ENCODE data around the gene PFN3. TPM values are rescaled to one million over a fixed set of nuclear protein-coding genes. Genes with fewer than 3 reads are reported as not detected.

PFN3 gene
- total and polyA plus RNA-seq, 2 of the 13 experiments (the other 11 are each of a cell fraction or from before 2014, with no cell fraction given): not detected

DNA sequence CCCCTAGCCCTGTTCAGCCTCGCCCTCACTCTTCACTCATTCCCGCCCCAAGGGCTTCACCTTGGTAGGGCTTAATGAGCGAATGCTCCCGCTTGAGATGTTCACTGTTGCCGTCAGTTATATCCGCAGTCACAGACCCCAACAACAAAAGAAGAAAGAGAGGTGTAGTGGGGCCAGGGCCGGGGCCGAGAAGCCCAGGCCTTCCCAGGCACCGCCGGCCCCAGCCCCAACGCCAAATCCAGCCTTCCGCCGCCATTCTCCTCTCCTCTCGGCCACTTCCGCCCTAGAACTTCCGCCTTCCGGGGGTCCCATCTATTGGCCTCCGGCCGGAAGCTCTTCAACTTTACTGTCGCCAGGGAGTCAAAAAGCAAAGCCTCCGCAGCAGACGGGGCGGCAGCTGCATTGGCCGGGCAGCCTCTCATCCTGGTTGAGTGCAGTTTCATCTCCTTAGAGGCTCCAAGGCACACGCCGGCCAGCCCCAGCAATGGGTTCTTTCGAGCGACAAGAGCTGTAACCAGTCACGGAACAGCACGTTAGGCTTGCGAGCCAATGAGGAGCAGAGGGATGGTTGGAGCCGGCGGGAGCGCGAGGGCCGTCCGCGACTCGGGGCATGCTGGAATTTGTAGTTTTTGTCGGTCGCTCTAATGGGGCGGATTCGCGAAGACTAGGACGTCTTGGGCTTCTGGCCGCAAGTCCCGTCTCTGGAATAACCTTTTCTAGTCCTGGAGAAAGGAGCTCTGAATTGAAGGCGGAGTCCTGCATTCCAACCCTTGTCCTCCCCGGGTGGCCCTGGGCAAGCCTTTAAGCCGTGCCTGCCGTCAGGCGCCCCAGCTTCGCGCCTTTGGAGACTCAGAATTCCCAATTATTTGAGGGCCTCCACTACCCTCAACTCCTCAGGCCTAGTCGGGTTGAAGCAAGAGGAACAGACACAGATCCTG lies 48.8 kb downstream of the PFN3 start, which contains the start of gene LMAN2 (continued):
- TF ChIP-seq TBX2 (CRISPR knock-in tag; IDR thresholded peaks at IDR 0.05; ENCODE audit: borderline replicate concordance) (0 out of 2 replicates have a peak, but pooled peaks have one; percentile 29), ZNF891 (CRISPR knock-in tag; IDR thresholded peaks at IDR 0.05) (peak; percentile 65; the same call in 1 of the 2 replicates), ZFX (CRISPR knock-in tag; IDR thresholded peaks at IDR 0.05; ENCODE audit: low read depth) (peak; percentile 75), PHF20 (CRISPR knock-in tag; IDR thresholded peaks at IDR 0.05) (peak; percentile 98), DMAP1 (CRISPR knock-in tag; IDR thresholded peaks at IDR 0.05) (peak; percentile 85), SAP130 (CRISPR knock-in tag; IDR thresholded peaks at IDR 0.05; ENCODE audit: low read depth) (peak; percentile 95), LCORL (IDR thresholded peaks at IDR 0.05) (no peak), LCORL (CRISPR knock-in tag; IDR thresholded peaks at IDR 0.05) (peak; percentile 53; the same call in 1 of the 2 replicates), ZNF747 (CRISPR knock-in tag; IDR thresholded peaks at IDR 0.05; ENCODE audit: borderline replicate concordance) (peak; percentile 79; the same call in 1 of the 2 replicates), ZNF777 (CRISPR knock-in tag; IDR thresholded peaks at IDR 0.05) (peak; percentile 56), HOXA3 (CRISPR knock-in tag; IDR thresholded peaks at IDR 0.05) (peak; percentile 68), HIVEP1 (CRISPR knock-in tag; IDR thresholded peaks at IDR 0.05) (peak; percentile 61), NR2C2 (CRISPR knock-in tag; IDR thresholded peaks at IDR 0.05; ENCODE audit: borderline replicate concordance) (peak; percentile 84), CENPX (CRISPR knock-in tag; IDR thresholded peaks at IDR 0.05) (no peak), ZNF577 (CRISPR knock-in tag; IDR thresholded peaks at IDR 0.05; ENCODE audit: borderline replicate concordance, low read depth) (no peak), ZNF703 (CRISPR knock-in tag; IDR thresholded peaks at IDR 0.05; ENCODE audit: borderline replicate concordance) (peak; percentile 55), PCBP1 (IDR thresholded peaks at IDR 0.05; ENCODE audit: borderline replicate concordance, low read depth, low read length) (no peak; the same call in 1 of the 2 replicates), HDAC2 (CRISPR knock-in tag; IDR thresholded peaks at IDR 0.05) (peak; percentile 50; the same call in 1 of the 2 replicates), HOXA9 (CRISPR knock-in tag; IDR thresholded peaks at IDR 0.05; ENCODE audit: borderline replicate concordance) (no peak), MAF1 (CRISPR knock-in tag; IDR thresholded peaks at IDR 0.05; ENCODE audit: borderline replicate concordance) (no peak), ZNF543 (CRISPR knock-in tag; IDR thresholded peaks at IDR 0.05) (no peak)
- TF ChIP-seq, protein P1, sequence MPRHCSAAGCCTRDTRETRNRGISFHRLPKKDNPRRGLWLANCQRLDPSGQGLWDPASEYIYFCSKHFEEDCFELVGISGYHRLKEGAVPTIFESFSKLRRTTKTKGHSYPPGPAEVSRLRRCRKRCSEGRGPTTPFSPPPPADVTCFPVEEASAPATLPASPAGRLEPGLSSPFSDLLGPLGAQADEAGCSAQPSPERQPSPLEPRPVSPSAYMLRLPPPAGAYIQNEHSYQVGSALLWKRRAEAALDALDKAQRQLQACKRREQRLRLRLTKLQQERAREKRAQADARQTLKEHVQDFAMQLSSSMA (CRISPR knock-in tag; IDR thresholded peaks at IDR 0.05): no peak
- TF ChIP-seq, protein P2, sequence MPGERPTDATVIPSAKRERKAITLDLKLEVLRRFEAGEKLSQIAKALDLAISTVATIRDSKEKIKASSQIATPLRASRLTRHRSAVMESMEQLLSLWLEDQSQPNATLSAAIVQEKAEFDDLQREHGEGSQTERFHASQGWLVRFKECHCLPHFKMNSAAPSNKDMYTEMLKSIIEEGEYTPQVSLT (CRISPR knock-in tag; IDR thresholded peaks at IDR 0.05; ENCODE audit: borderline replicate concordance, low read depth): no peak
- TF ChIP-seq, protein P3, sequence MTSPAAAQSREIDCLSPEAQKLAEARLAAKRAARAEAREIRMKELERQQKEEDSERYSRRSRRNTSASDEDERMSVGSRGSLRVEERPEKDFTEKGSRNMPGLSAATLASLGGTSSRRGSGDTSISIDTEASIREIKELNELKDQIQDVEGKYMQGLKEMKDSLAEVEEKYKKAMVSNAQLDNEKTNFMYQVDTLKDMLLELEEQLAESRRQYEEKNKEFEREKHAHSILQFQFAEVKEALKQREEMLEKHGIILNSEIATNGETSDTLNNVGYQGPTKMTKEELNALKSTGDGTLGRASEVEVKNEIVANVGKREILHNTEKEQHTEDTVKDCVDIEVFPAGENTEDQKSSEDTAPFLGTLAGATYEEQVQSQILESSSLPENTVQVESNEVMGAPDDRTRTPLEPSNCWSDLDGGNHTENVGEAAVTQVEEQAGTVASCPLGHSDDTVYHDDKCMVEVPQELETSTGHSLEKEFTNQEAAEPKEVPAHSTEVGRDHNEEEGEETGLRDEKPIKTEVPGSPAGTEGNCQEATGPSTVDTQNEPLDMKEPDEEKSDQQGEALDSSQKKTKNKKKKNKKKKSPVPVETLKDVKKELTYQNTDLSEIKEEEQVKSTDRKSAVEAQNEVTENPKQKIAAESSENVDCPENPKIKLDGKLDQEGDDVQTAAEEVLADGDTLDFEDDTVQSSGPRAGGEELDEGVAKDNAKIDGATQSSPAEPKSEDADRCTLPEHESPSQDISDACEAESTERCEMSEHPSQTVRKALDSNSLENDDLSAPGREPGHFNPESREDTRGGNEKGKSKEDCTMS (CRISPR knock-in tag; conservative IDR thresholded peaks at IDR 0.05): 0 out of 2 replicates have a peak, but pooled peaks have one; percentile 30
- TF ChIP-seq, protein P4, sequence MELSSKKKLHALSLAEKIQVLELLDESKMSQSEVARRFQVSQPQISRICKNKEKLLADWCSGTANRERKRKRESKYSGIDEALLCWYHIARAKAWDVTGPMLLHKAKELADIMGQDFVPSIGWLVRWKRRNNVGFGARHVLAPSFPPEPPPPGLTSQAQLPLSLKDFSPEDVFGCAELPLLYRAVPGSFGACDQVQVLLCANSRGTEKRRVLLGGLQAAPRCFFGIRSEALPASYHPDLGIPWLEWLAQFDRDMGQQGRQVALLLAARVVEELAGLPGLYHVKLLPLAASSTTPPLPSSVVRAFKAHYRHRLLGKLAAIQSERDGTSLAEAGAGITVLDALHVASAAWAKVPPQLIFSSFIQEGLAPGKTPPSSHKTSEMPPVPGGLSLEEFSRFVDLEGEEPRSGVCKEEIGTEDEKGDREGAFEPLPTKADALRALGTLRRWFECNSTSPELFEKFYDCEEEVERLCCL (CRISPR knock-in tag; IDR thresholded peaks at IDR 0.05; ENCODE audit: borderline replicate concordance): no peak

Measured in HepG2 (cell line).